Measurements from ENCODE around the gene DNAJC22. TPM values are rescaled to one million over a fixed set of nuclear protein-coding genes. Genes with fewer than 3 reads are reported as not detected.

DNAJC22 gene
- total and polyA plus RNA-seq, 2 of the 13 experiments (the other 11 are each of a cell fraction or from before 2014, with no cell fraction given) = 25.2 to 31.7 TPM

DNA sequence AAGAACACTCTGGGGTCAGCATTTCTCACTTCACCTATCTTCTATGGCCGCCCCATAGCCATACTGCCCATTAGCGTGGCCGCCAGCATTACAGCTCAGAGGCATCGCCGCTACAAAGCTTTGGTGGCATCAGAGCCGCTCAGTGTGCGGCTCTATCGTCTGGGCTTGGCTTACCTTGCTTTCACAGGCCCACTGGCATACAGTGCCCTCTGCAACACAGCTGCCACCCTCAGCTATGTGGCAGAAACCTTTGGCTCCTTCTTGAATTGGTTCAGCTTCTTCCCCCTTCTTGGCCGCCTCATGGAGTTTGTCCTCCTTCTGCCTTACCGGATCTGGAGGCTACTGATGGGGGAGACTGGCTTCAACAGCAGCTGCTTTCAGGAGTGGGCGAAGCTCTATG is 2.6 kb downstream of the DNAJC22 start (continued):
- TF ChIP-seq TFDP2 (CRISPR knock-in tag; IDR thresholded peaks at IDR 0.05) (no peak), MED13 (CRISPR knock-in tag; IDR thresholded peaks at IDR 0.05) (no peak), RFX5 (IDR thresholded peaks at IDR 0.05; ENCODE audit: low read depth, low read length) (no peak), ZNF547 (CRISPR knock-in tag; IDR thresholded peaks at IDR 0.05) (no peak), EEA1 (CRISPR knock-in tag; IDR thresholded peaks at IDR 0.05; ENCODE audit: borderline replicate concordance) (no peak), ZNF431 (CRISPR knock-in tag; IDR thresholded peaks at IDR 0.05; ENCODE audit: borderline replicate concordance, low read depth) (no peak), FOXA1 (IDR thresholded peaks at IDR 0.05) (no peak), FOXA1 (CRISPR knock-in tag; IDR thresholded peaks at IDR 0.05) (no peak)
- TF ChIP-seq, protein P1, sequence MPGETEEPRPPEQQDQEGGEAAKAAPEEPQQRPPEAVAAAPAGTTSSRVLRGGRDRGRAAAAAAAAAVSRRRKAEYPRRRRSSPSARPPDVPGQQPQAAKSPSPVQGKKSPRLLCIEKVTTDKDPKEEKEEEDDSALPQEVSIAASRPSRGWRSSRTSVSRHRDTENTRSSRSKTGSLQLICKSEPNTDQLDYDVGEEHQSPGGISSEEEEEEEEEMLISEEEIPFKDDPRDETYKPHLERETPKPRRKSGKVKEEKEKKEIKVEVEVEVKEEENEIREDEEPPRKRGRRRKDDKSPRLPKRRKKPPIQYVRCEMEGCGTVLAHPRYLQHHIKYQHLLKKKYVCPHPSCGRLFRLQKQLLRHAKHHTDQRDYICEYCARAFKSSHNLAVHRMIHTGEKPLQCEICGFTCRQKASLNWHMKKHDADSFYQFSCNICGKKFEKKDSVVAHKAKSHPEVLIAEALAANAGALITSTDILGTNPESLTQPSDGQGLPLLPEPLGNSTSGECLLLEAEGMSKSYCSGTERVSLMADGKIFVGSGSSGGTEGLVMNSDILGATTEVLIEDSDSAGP (CRISPR knock-in tag; IDR thresholded peaks at IDR 0.05; ENCODE audit: borderline replicate concordance) = 0 out of 2 replicates have a peak, but pooled peaks have one; percentile 32

GRCh38 chr12:49352351-49352750 is 5.7 kb downstream of the DNAJC22 start:
- BruUV-seq (replicated peaks) = no TSS peak
- CTCF ChIA-PET (ENCODE audit: low intra/inter-chr PET ratio, low total read pairs) = no interaction called here
- Histone ChIP-seq H3K27me3 (ENCODE audit: control insufficient read depth in 1 of 2, insufficient read depth in 2 of 2, low read length in 2 of 2) (peaks cover 0 to under 1% of the 10 kb centered on the region in 2 experiments; a peak in 1 of 5 replicates), H4K20me1 (ENCODE audit: insufficient read depth, low read length) (no peaks in the 10 kb centered on the region), H3K79me2 (ENCODE audit: insufficient read depth, low read length) (peaks cover 17% of the 10 kb centered on the region), H3K9ac (ENCODE audit: insufficient read depth, low read depth, low read length) (no peak overlapping the region), H3K27ac (ENCODE audit: extremely low read length, insufficient read depth, low read length) (no peak overlapping the region), H2AFZ (ENCODE audit: low read length) (no peak overlapping the region), H3K4me3 (replicated peaks in 1 of 3; ENCODE audit: insufficient read depth in 1 of 3, low read depth in 2 of 3, low read length in 3 of 3) (no peak overlapping the region), H3K9me3 (ENCODE audit: low read length) (no peaks in the 10 kb centered on the region), H3K4me2 (ENCODE audit: low read depth, low read length) (no peak overlapping the region), H3K36me3 (replicated peaks in 1 of 2; ENCODE audit: control insufficient read depth in 1 of 2, insufficient read depth in 2 of 2, low read length in 2 of 2) (peaks cover 2 to 3% of the 10 kb centered on the region in 2 experiments; a peak in 2 of 5 replicates), H3K4me1 (ENCODE audit: insufficient read depth, low read length) (peaks cover 34% of the 10 kb centered on the region)
- POLR2A ChIA-PET = interaction anchor here (0.8 kb wide), 1 partner anchor 15 kb away, joined by 4 read pairs; the partner anchor contains the start of gene SPATS2
- ATAC-seq = no peak
- intact Hi-C loops (cut with micrococcal nuclease; ENCODE audit: unreplicated experiment) (no loop called here), in situ Hi-C loops (cut with HindIII; ENCODE audit: extremely low pct_ligation_motif_present, low pct_unique_long_range_greater_than_20kb) (no loop called here)
- FAIRE-seq = no peak
- no peak for DNase-seq (ENCODE audit: low spot score)
- TF ChIP-seq ZNF281 (CRISPR knock-in tag; IDR thresholded peaks at IDR 0.05; ENCODE audit: borderline replicate concordance) (no peak), TEAD3 (CRISPR knock-in tag; optimal IDR thresholded peaks at IDR 0.05; ENCODE audit: borderline replicate concordance) (no peak), CREB3 (CRISPR knock-in tag; IDR thresholded peaks at IDR 0.05) (no peak), TAF15 (IDR thresholded peaks at IDR 0.05; ENCODE audit: low read depth, low read length, poor library complexity, severe bottlenecking) (no peak), NR1H2 (CRISPR knock-in tag; IDR thresholded peaks at IDR 0.05; ENCODE audit: borderline replicate concordance, low read depth) (no peak), ZNF503 (CRISPR knock-in tag; IDR thresholded peaks at IDR 0.05) (no peak)
- 97% methylated on average over 2 of the region's 2 CpGs for WGBS (ENCODE audit: low lambda C conversion rate)
